Stimulated activated CD4-positive, alpha-beta T cell treated with anti-CD3 and anti-CD28 coated beads, Interleukin-1b, Interleukin-23, amount 100 ng/mL, for 4 hours (primary cell): ENCODE measurements around the gene DMWD.
"Not testable (repeated sequence)": the region's sequence is repeated elsewhere in the genome, so short reads cannot be mapped to it uniquely, and the experiment has no call there.

Experiments used
- DNase-seq, 2 donors: peaks; one replicate each; pipeline ENCODE4 v3.0.0-alpha.2; 2020; ENCODE audit warnings: low read depth in 2 of 2

Gene DMWD

GRCh38 chr19:45816236-45817009 lies 23.8 kb upstream of the DMWD start:
- no peak for DNase-seq

GRCh38 chr19:45815481-45816216 lies 23.0 kb upstream of the DMWD start:
- no peak for DNase-seq

- no peak for DNase-seq
These were observed 22.3 kb upstream of the DMWD start, which contains the start of gene RSPH6A for GRCh38 chr19:45814851-45815480. TSS of gene RSPH6A (minus strand) at chr19:45815308. CDS start at chr19:45815176, 132 bp downstream.

- no peak for DNase-seq
These were observed 21.6 kb upstream of the DMWD start for GRCh38 chr19:45814166-45814780.

- DNase-seq = no peak
These were observed 19.7 kb upstream of the DMWD start for GRCh38 chr19:45812297-45812696.

- DNase-seq = no peak
These were observed 17.1 kb upstream of the DMWD start for GRCh38 chr19:45809643-45810159.

- no peak for DNase-seq
These were observed 13.1 kb upstream of the DMWD start for GRCh38 chr19:45805719-45806118.

- DNase-seq = no peak
These were observed 12.2 kb upstream of the DMWD start for GRCh38 chr19:45804959-45805230.

- no peak for DNase-seq
These were observed 11.7 kb upstream of the DMWD start for GRCh38 chr19:45804140-45804958.

- DNase-seq = no peak
These were observed 9.0 kb upstream of the DMWD start for GRCh38 chr19:45801603-45802175.

- DNase-seq = no peak
These were observed 7.5 kb upstream of the DMWD start for GRCh38 chr19:45800070-45800553.

GRCh38 chr19:45799541-45799940 lies 6.9 kb upstream of the DMWD start:
- DNase-seq = not testable (repeated sequence)

- DNase-seq = peak; percentile 49 to 55
These were observed 6.4 kb upstream of the DMWD start for GRCh38 chr19:45798995-45799517.

- DNase-seq = no peak
These were observed 2.0 kb upstream of the DMWD start for GRCh38 chr19:45794627-45795026.

- DNase-seq = no peak
These were observed 1.2 kb upstream of the DMWD start for GRCh38 chr19:45793876-45794275.

- no peak for DNase-seq
These were observed 526 bp upstream of the DMWD start for GRCh38 chr19:45793178-45793564.

- no peak for DNase-seq
These were observed 738 bp downstream of the DMWD start for GRCh38 chr19:45791744-45792469.

GRCh38 chr19:45790942-45791341 lies 1.7 kb downstream of the DMWD start:
- DNase-seq = no peak

- DNase-seq = no peak
These were observed 3.4 kb downstream of the DMWD start for GRCh38 chr19:45789035-45789786.
